HepG2 (cell line): ENCODE measurements around the gene RAD18. TPM values are rescaled to one million over a fixed set of nuclear protein-coding genes. Genes with fewer than 3 reads are reported as not detected.
A peak's percentile ranks its signal among the peaks of the same experiment; 100 is the strongest.

Experiments used
- ATAC-seq: fragments of 200-7000 bp; cut with Tn5 transposase; 3 replicates; pipeline ENCODE4 v1.9.1; 2020; ENCODE audit warnings: mild to moderate bottlenecking, moderate library complexity
- BruUV-seq: library from RNA; stranded (reverse); fragments of 400-500 nt; replicated peaks from 2 replicates; lab custom pipeline; 2021; lab: Mats Ljungman, UMichigan
- CTCF ChIA-PET: fragments of 300-600 bp; formaldehyde crosslinking; extraction: SDS; loops from one replicate; lab custom pipeline; 2021; ENCODE audit warnings: low total read pairs, inconsistent platforms, low intra/inter-chr PET ratio; lab: Yijun Ruan, JAX
- POLR2A ChIA-PET: fragments of 350-600 bp; sonication (Branson Sonifier 250); formaldehyde crosslinking; loops from one replicate; lab custom pipeline; 2020; ENCODE audit warnings: antibody characterized with exemption, inconsistent platforms; lab: Yijun Ruan, JAX
- DNase-seq: peaks from one replicate; pipeline ENCODE4 v3.0.0-alpha.2; 2015; ENCODE audit warnings: low spot score
- FAIRE-seq: peaks from 3 replicates; lab custom pipeline; 2011; peaks lifted over from hg19 to GRCh38; lab: Jason Lieb, UNC
- H2AFZ ChIP-seq: one replicate; pipeline ENCODE4 v1.6.1; 2011; ENCODE audit warnings: low read length, inconsistent platforms
- H3K27ac ChIP-seq: fragments of 300-600 bp; 3 replicates; pipeline ENCODE4 v1.8.0; 2011; ENCODE audit warnings: mixed run types, mild to moderate bottlenecking, mixed read lengths, low read length, inconsistent platforms; ENCODE audit not compliant: insufficient read depth; ENCODE audit errors: extremely low read length
- H3K27me3 ChIP-seq, 2 experiments: fragments of 200-600 bp in 1 of 2; 2 replicates in 1 of 2; 3 replicates in 1 of 2; pipeline versions ENCODE4 v1.6.0 to v1.8.0; 2011; ENCODE audit warnings: low read length in 2 of 2, mild to moderate bottlenecking in 2 of 2, moderate library complexity in 2 of 2, inconsistent platforms in 1 of 2; ENCODE audit not compliant: insufficient read depth in 2 of 2, control insufficient read depth in 1 of 2
- H3K36me3 ChIP-seq, 2 experiments: fragments of 200-600 bp in 1 of 2; replicated peaks in 1 of 2; 2 replicates in 1 of 2; 3 replicates in 1 of 2; pipeline versions ENCODE4 v1.5.1 to v1.8.0; 2011; ENCODE audit warnings: low read length in 2 of 2, inconsistent platforms in 1 of 2; ENCODE audit not compliant: insufficient read depth in 2 of 2, control insufficient read depth in 1 of 2
- H3K4me1 ChIP-seq: 2 replicates; pipeline ENCODE4 v1.5.1; 2012; ENCODE audit warnings: low read length, inconsistent platforms; ENCODE audit not compliant: insufficient read depth
- H3K4me2 ChIP-seq: 2 replicates; pipeline ENCODE4 v1.6.0; 2011; ENCODE audit warnings: low read depth, low read length, inconsistent platforms
- H3K4me3 ChIP-seq, 3 experiments: fragments of 200-600 bp in 1 of 3; sonication (generic), shearing (Covaris generic) in 1 of 3; replicated peaks in 1 of 3; 2 replicates each; pipeline ENCODE4 v1.5.1; 2011 to 2016; ENCODE audit warnings: low read length in 3 of 3, inconsistent platforms in 2 of 3, low read depth in 2 of 3, mild to moderate bottlenecking in 2 of 3, control low read depth in 1 of 3, mixed read lengths in 1 of 3; ENCODE audit not compliant: insufficient read depth in 1 of 3
- H3K79me2 ChIP-seq: one replicate; pipeline ENCODE4 v1.6.1; 2011; ENCODE audit warnings: low read length, inconsistent platforms; ENCODE audit not compliant: insufficient read depth
- H3K9ac ChIP-seq: 2 replicates; pipeline ENCODE4 v1.6.0; 2011; ENCODE audit warnings: mild to moderate bottlenecking, low read depth, low read length, inconsistent platforms; ENCODE audit not compliant: insufficient read depth
- H3K9me3 ChIP-seq: 2 replicates; pipeline ENCODE4 v1.5.1; 2012; ENCODE audit warnings: mild to moderate bottlenecking, low read length
- H4K20me1 ChIP-seq: 2 replicates; pipeline ENCODE4 v1.6.0; 2011; ENCODE audit warnings: inconsistent platforms, mild to moderate bottlenecking, low read length, moderate library complexity; ENCODE audit not compliant: insufficient read depth
- CHD4 ChIP-seq: fragments of 200-600 bp; sonication (generic); IDR thresholded peaks from 2 replicates; pipeline ENCODE4 v1.7.0; 2017; ENCODE audit warnings: mild to moderate bottlenecking, low read length, borderline replicate concordance
- HNRNPK ChIP-seq: fragments of 200-400 bp; formaldehyde crosslinking; IDR thresholded peaks from 2 replicates; pipeline ENCODE4 v1.6.1; 2018; ENCODE audit warnings: low read length, low read depth, moderate library complexity, mild to moderate bottlenecking; ENCODE audit not compliant: poor library complexity, severe bottlenecking
- NR3C1 ChIP-seq: sonication (generic); formaldehyde crosslinking; IDR thresholded peaks from 2 replicates; pipeline ENCODE4 v1.4.0; 2020; ENCODE audit warnings: missing genetic modification reagents
- NRL ChIP-seq: sonication (generic); formaldehyde crosslinking; IDR thresholded peaks from 2 replicates; pipeline ENCODE4 v1.5.0; 2020; ENCODE audit warnings: missing genetic modification reagents, mild to moderate bottlenecking, moderate library complexity, borderline replicate concordance
- PHF20 ChIP-seq: sonication (generic); formaldehyde crosslinking; IDR thresholded peaks from 2 replicates; pipeline ENCODE4 v1.5.0; 2020; ENCODE audit warnings: mild to moderate bottlenecking, missing genetic modification reagents
- STAG1 ChIP-seq: sonication (generic); formaldehyde crosslinking; IDR thresholded peaks from 2 replicates; pipeline ENCODE4 v1.4.0; 2020; ENCODE audit warnings: missing genetic modification reagents
- WGBS: methylation state at CpG from one replicate; pipeline ENCODE4 v1.1.6; 2017; ENCODE audit warnings: low lambda C conversion rate; 5-methylcytosine and 5-hydroxymethylcytosine counted together
- in situ Hi-C: cut with HindIII; loops from 2 replicates; pipeline ENCODE4 v1.10.0; 2017; ENCODE audit warnings: low pct_unique_long_range_greater_than_20kb; ENCODE audit not compliant: extremely low pct_ligation_motif_present
- intact Hi-C: fragments of 100-400 bp; cut with micrococcal nuclease; formaldehyde crosslinking; loops from one replicate; pipeline ENCODE4 v1.10.0; 2022; ENCODE audit not compliant: unreplicated experiment
- polyA plus RNA-seq, 8 experiments: library from polyadenylated mRNA; depleted of rRNA in 3 of 8; stranded (reverse) in 7 of 8; unstranded in 1 of 8; fragments of >200 nt; fragmentation: Illumina TruSeq in 4 of 8; extraction: Trizol in 4 of 8; gene quantifications; 2 replicates each; pipeline versions ENCODE4 v1.2.1 to v1.2.3, GENCODE V29; 2011 to 2016; ENCODE audit warnings: low read depth in 4 of 8, missing spikeins in 1 of 8, mixed read lengths in 1 of 8; ENCODE audit not compliant: insufficient read depth in 1 of 8
- total RNA-seq, 5 experiments: library from RNA; depleted of rRNA; stranded (reverse); fragments of >200 nt; fragmentation: Illumina TruSeq; extraction: Trizol; gene quantifications; 2 replicates each; pipeline ENCODE4 v1.2.3, GENCODE V29; 2016; ENCODE audit warnings: low read depth in 1 of 5
- TF ChIP-seq, protein P1 (sequence below): sonication (generic); formaldehyde crosslinking; IDR thresholded peaks from 2 replicates; pipeline ENCODE4 v1.4.0; 2020; ENCODE audit warnings: missing genetic modification reagents, mild to moderate bottlenecking, borderline replicate concordance
- TF ChIP-seq, protein P2 (sequence below): sonication (generic); formaldehyde crosslinking; IDR thresholded peaks from 2 replicates; pipeline ENCODE4 v1.4.0; 2020; ENCODE audit warnings: missing genetic modification reagents, borderline replicate concordance
- TF ChIP-seq, protein P3 (sequence below), 2 experiments: sonication (generic) in 1 of 2; formaldehyde crosslinking in 1 of 2; IDR thresholded peaks; 2 replicates each; pipeline versions ENCODE4 v1.4.0 to v1.6.1; 2018 to 2020; ENCODE audit warnings: missing genetic modification reagents in 2 of 2, borderline replicate concordance in 1 of 2, low read depth in 1 of 2, mild to moderate bottlenecking in 1 of 2, missing biosample characterization in 1 of 2
- TF ChIP-seq, protein P4 (sequence below): sonication (generic); formaldehyde crosslinking; IDR thresholded peaks from 2 replicates; pipeline ENCODE4 v1.5.0; 2020; ENCODE audit warnings: mild to moderate bottlenecking, missing genetic modification reagents, moderate library complexity

RAD18 gene
- total and polyA plus RNA-seq, 2 of the 13 experiments (the other 11 are each of a cell fraction or from before 2014, with no cell fraction given), result 5.9 to 20.7 TPM

DNA sequence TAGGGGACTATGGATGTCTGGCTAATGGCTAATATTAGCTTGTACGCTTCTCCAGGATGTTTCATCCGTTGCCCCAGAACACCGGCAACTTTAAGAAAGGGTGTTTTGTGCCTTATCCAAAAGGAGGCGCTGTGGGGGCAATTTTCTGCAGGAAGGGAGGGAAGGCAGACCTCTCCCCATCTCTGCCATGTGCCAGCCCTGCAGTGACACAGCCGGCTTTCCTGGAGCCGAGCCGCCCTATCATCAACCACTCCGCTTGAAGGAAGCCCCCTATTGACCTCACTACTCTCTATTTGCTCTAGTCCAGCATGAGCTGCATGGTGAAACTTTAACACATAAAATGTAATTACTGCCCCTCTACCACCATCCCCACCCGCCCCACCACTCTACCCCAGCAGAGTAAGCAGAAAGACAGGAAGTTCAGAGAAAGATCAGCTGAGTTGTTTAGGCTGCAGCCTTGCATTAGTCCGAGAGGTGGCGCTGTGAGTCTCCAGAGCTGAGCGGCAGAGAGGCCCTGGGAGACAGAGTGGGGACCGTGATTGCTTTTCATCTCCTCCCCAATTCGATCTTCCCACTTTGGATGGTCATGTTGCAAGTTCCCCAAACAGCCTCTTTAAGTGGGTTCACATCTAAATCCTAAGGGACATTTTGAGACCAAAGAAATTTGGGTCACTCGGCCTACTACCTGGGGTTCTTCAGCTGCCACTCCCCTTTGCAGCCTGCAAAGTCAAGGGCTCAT is 24.5 kb upstream of the RAD18 start:
- POLR2A ChIA-PET, result no interaction called here
- Histone ChIP-seq H4K20me1 (no peaks in the 10 kb centered on the region), H3K9me3 (no peaks in the 10 kb centered on the region), H3K9ac (no peak overlapping the region), H3K27ac (no peak overlapping the region), H2AFZ (no peak overlapping the region), H3K4me2 (peak overlapping the region; percentile 18; the same call in 1 of the 2 replicates), H3K4me3 (no peak overlapping the region), H3K4me1 (peaks cover 18% of the 10 kb centered on the region), H3K79me2 (no peaks in the 10 kb centered on the region), H3K27me3 (peaks cover 0 to 5% of the 10 kb centered on the region in 2 experiments; a peak in 2 of 5 replicates), H3K36me3 (no peaks in the 10 kb centered on the region)
- BruUV-seq, result no TSS peak
- intact Hi-C loops, result loop anchor here (5.0 kb wide), 1 partner anchor 314 kb away; no protein-coding TSS in a partner anchor
- CTCF ChIA-PET, result interaction anchor here (1.5 to 1.7 kb wide), 2 partner anchors 80 to 314 kb away, joined by 6 to 10 read pairs; no protein-coding TSS in a partner anchor
- FAIRE-seq (no peak), ATAC-seq (peak; percentile 84), DNase-seq (peak; percentile 36)
- in situ Hi-C loops, result no loop called here
- 51% methylated on average over 11 of the region's 15 CpGs for WGBS
- TF ChIP-seq PHF20 (CRISPR knock-in tag) (no peak), HNRNPK (no peak), NR3C1 (CRISPR knock-in tag) (no peak), CHD4 (no peak), NRL (CRISPR knock-in tag) (no peak), STAG1 (peak; percentile 62)
- TF ChIP-seq, protein P1, sequence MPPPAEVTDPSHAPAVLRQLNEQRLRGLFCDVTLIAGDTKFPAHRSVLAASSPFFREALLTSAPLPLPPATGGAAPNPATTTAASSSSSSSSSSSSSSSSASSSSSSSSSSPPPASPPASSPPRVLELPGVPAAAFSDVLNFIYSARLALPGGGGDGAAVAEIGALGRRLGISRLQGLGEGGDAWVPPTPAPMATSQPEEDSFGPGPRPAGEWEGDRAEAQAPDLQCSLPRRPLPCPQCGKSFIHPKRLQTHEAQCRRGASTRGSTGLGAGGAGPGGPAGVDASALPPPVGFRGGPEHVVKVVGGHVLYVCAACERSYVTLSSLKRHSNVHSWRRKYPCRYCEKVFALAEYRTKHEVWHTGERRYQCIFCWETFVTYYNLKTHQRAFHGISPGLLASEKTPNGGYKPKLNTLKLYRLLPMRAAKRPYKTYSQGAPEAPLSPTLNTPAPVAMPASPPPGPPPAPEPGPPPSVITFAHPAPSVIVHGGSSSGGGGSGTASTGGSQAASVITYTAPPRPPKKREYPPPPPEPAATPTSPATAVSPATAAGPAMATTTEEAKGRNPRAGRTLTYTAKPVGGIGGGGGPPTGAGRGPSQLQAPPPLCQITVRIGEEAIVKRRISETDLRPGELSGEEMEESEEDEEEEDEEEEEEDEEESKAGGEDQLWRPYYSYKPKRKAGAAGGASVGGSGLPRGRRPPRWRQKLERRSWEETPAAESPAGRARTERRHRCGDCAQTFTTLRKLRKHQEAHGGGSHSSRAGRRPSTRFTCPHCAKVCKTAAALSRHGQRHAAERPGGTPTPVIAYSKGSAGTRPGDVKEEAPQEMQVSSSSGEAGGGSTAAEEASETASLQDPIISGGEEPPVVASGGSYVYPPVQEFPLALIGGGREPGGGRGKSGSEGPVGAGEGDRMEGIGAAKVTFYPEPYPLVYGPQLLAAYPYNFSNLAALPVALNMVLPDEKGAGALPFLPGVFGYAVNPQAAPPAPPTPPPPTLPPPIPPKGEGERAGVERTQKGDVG (CRISPR knock-in tag), result no peak
- TF ChIP-seq, protein P2, sequence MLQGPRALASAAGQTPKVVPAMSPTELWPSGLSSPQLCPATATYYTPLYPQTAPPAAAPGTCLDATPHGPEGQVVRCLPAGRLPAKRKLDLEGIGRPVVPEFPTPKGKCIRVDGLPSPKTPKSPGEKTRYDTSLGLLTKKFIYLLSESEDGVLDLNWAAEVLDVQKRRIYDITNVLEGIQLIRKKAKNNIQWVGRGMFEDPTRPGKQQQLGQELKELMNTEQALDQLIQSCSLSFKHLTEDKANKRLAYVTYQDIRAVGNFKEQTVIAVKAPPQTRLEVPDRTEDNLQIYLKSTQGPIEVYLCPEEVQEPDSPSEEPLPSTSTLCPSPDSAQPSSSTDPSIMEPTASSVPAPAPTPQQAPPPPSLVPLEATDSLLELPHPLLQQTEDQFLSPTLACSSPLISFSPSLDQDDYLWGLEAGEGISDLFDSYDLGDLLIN (CRISPR knock-in tag), result no peak
- TF ChIP-seq, protein P3, sequence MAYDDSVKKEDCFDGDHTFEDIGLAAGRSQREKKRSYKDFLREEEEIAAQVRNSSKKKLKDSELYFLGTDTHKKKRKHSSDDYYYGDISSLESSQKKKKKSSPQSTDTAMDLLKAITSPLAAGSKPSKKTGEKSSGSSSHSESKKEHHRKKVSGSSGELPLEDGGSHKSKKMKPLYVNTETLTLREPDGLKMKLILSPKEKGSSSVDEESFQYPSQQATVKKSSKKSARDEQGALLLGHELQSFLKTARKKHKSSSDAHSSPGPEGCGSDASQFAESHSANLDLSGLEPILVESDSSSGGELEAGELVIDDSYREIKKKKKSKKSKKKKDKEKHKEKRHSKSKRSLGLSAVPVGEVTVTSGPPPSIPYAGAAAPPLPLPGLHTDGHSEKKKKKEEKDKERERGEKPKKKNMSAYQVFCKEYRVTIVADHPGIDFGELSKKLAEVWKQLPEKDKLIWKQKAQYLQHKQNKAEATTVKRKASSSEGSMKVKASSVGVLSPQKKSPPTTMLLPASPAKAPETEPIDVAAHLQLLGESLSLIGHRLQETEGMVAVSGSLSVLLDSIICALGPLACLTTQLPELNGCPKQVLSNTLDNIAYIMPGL (CRISPR knock-in tag; IDR thresholded peaks at IDR 0.05; ENCODE audit: borderline replicate concordance in 1 of 2, low read depth in 1 of 2), result 0 out of 4 replicates have a peak, but pooled peaks have one; percentile 26 to 36
- TF ChIP-seq, protein P4, sequence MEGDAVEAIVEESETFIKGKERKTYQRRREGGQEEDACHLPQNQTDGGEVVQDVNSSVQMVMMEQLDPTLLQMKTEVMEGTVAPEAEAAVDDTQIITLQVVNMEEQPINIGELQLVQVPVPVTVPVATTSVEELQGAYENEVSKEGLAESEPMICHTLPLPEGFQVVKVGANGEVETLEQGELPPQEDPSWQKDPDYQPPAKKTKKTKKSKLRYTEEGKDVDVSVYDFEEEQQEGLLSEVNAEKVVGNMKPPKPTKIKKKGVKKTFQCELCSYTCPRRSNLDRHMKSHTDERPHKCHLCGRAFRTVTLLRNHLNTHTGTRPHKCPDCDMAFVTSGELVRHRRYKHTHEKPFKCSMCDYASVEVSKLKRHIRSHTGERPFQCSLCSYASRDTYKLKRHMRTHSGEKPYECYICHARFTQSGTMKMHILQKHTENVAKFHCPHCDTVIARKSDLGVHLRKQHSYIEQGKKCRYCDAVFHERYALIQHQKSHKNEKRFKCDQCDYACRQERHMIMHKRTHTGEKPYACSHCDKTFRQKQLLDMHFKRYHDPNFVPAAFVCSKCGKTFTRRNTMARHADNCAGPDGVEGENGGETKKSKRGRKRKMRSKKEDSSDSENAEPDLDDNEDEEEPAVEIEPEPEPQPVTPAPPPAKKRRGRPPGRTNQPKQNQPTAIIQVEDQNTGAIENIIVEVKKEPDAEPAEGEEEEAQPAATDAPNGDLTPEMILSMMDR (CRISPR knock-in tag), result peak; percentile 75
